ENCODE results near the gene IMPG1.

DNA sequence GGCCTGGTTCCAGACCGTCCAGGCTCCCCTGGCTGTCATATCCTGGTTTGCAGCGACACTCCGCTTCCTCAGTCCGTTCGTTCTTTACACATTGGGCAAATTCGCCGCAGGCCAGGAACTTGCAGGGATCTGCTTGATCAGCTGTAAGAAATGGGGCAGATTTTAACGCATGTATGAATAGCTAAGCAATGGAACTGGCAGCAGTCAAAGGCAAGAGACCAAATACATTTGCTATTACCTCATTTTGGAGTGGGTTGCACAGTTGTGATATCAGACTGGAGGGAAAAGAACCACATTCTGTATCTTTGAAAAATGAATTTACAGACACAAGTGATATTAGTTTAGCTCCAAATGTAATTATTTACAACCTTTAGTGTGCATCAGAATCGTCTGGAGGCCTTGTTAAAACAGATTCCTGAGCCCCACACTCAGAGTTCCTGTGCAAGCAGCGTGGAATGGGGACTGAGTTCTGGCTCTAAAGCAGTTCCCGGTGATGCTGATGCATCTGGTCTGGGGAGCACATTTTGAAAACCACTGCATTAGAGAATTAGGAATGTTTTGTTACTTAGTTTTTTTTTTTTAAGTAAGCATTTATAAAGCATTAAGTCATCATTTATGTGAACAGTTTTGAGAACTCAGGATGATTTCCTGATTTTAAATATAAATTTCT, 141.3 kb downstream of the IMPG1 start:
- TF ChIP-seq, protein P1, sequence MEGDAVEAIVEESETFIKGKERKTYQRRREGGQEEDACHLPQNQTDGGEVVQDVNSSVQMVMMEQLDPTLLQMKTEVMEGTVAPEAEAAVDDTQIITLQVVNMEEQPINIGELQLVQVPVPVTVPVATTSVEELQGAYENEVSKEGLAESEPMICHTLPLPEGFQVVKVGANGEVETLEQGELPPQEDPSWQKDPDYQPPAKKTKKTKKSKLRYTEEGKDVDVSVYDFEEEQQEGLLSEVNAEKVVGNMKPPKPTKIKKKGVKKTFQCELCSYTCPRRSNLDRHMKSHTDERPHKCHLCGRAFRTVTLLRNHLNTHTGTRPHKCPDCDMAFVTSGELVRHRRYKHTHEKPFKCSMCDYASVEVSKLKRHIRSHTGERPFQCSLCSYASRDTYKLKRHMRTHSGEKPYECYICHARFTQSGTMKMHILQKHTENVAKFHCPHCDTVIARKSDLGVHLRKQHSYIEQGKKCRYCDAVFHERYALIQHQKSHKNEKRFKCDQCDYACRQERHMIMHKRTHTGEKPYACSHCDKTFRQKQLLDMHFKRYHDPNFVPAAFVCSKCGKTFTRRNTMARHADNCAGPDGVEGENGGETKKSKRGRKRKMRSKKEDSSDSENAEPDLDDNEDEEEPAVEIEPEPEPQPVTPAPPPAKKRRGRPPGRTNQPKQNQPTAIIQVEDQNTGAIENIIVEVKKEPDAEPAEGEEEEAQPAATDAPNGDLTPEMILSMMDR (IDR thresholded peaks at IDR 0.05; ENCODE audit: insufficient read depth, low read length): no peak
- TF ChIP-seq POLR2AphosphoS5 (IDR thresholded peaks at IDR 0.05; ENCODE audit: low read depth): no peak
- TF ChIP-seq GABPA (IDR thresholded peaks at IDR 0.05; ENCODE audit: low read depth): no peak

Measured in HL-60 (cell line).